Measurements from ENCODE around the gene HLA-DOA.

Gene HLA-DOA

GRCh38 chr6:32962213-32962826 is 47.1 kb downstream of the HLA-DOA start:
- no peak for DNase-seq (ENCODE audit: low spot score)

- no peak for DNase-seq (ENCODE audit: low spot score)
These were observed 48.8 kb downstream of the HLA-DOA start for GRCh38 chr6:32960563-32960962.

- DNase-seq (ENCODE audit: low spot score) = no peak
These were observed 53.2 kb downstream of the HLA-DOA start for GRCh38 chr6:32956176-32956575.

- peak; percentile 60 for DNase-seq (ENCODE audit: low spot score)
These were observed 54.2 kb downstream of the HLA-DOA start for GRCh38 chr6:32954986-32955802.

GRCh38 chr6:32954267-32954666 is 55.1 kb downstream of the HLA-DOA start:
- DNase-seq (ENCODE audit: low spot score) = no peak
